ACHN (cell line): Measurements from ENCODE around the gene MAPK11.
A peak's percentile ranks its signal among the peaks of the same experiment; 100 is the strongest.

Experiments used
- DNase-seq: peaks from one replicate; pipeline ENCODE4 v3.0.0-alpha.2; 2015
- in situ Hi-C: cut with HindIII; loops from 2 replicates; pipeline ENCODE4 v1.10.0; 2017; ENCODE audit warnings: low sequenced_read_pairs, low pct_ligation_motif_present, low pct_unique_long_range_greater_than_20kb

Gene MAPK11

GRCh38 chr22:50220603-50221409 lies 49.4 kb downstream of the MAPK11 start:
- in situ Hi-C loops, result no loop called here
- DNase-seq, result no peak

- no peak for DNase-seq
- in situ Hi-C loops, result no loop called here
Observed at GRCh38 chr22:50219800-50220602, 50.2 kb downstream of the MAPK11 start.

GRCh38 chr22:50218996-50219727 lies 51.0 kb downstream of the MAPK11 start:
- in situ Hi-C loops, result no loop called here
- DNase-seq, result peak; percentile 29

- no peak for DNase-seq
- in situ Hi-C loops, result no loop called here
Observed at GRCh38 chr22:50218153-50218995, 51.8 kb downstream of the MAPK11 start.

GRCh38 chr22:50217543-50218152 lies 52.5 kb downstream of the MAPK11 start:
- in situ Hi-C loops, result no loop called here

GRCh38 chr22:50216684-50217520 lies 53.3 kb downstream of the MAPK11 start:
- in situ Hi-C loops, result no loop called here
- no peak for DNase-seq

More at GRCh38 chr22:50217543-50218152, 52.5 kb downstream of the MAPK11 start:
- DNase-seq, result no peak

- in situ Hi-C loops, result no loop called here
- no peak for DNase-seq
Observed at GRCh38 chr22:50216055-50216683, 54.0 kb downstream of the MAPK11 start.

GRCh38 chr22:50215297-50216054 lies 54.7 kb downstream of the MAPK11 start:
- in situ Hi-C loops, result no loop called here
- no peak for DNase-seq
